Tibial nerve (tissue), 4 donors: ENCODE data around the gene LHX1. TPM values are rescaled to one million over a fixed set of nuclear protein-coding genes. Genes with fewer than 3 reads are reported as not detected.
A peak's percentile ranks its signal among the peaks of the same experiment; 100 is the strongest.

ENCODE experiments used
- DNase-seq, 2 donors: peaks; one replicate each; pipeline ENCODE4 v3.0.0-alpha.2; 2019; ENCODE audit warnings: low spot score in 2 of 2
- H3K27ac ChIP-seq, 4 donors: fragments of 200-600 bp; sonication (generic) in 3 of 4; one replicate each; pipeline ENCODE4 v1.5.1; 2017 to 2019; ENCODE audit warnings: mild to moderate bottlenecking in 1 of 4
- H3K27me3 ChIP-seq, 2 donors: fragments of 200-600 bp; sonication (generic) in 1 of 2; one replicate each; pipeline versions ENCODE4 v1.5.1 to v1.6.0; 2017 to 2019
- H3K36me3 ChIP-seq, 3 donors: fragments of 200-600 bp; sonication (generic); one replicate each; pipeline ENCODE4 v1.5.1; 2018 to 2019
- H3K4me1 ChIP-seq, 4 donors: fragments of 200-600 bp; sonication (generic) in 3 of 4; one replicate each; pipeline ENCODE4 v1.5.1; 2017 to 2019
- H3K4me3 ChIP-seq, 4 donors: fragments of 200-600 bp; sonication (generic) in 3 of 4; one replicate each; pipeline ENCODE4 v1.5.1; 2017 to 2019; ENCODE audit warnings: mild to moderate bottlenecking in 1 of 4, moderate library complexity in 1 of 4
- H3K9me3 ChIP-seq, 4 donors: fragments of 200-600 bp; sonication (generic) in 3 of 4; one replicate each; pipeline ENCODE4 v1.5.1; 2017 to 2019
- CTCF ChIP-seq, 5 experiments: fragments of 200-600 bp in 3 of 5; fragments of 450-650 bp in 2 of 5; sonication (generic) in 3 of 5; IDR thresholded peaks; one replicate each; pipeline ENCODE4 v1.5.1; 2016 to 2019; ENCODE audit warnings: antibody characterized with exemption in 5 of 5, mild to moderate bottlenecking in 3 of 5, moderate library complexity in 2 of 5
- EP300 ChIP-seq, 2 donors: sonication (generic); formaldehyde crosslinking; IDR thresholded peaks; one replicate each; pipeline ENCODE4 v1.6.1; 2017; ENCODE audit warnings: antibody characterized with exemption in 2 of 2, mild to moderate bottlenecking in 1 of 2
- POLR2A ChIP-seq, 2 donors: fragments of 450-650 bp; IDR thresholded peaks; one replicate each; pipeline ENCODE4 v1.6.1; 2017; ENCODE audit warnings: antibody characterized with exemption in 2 of 2, mild to moderate bottlenecking in 2 of 2, moderate library complexity in 2 of 2
- WGBS, 2 donors: methylation state at CpG; one replicate each; pipeline ENCODE4 v1.1.5; 2018; 5-methylcytosine and 5-hydroxymethylcytosine counted together
- total RNA-seq, 4 donors: library from RNA; depleted of rRNA; stranded (reverse); fragments of >200 nt; gene quantifications; one replicate each; pipeline ENCODE4 v1.1.0, GENCODE V29; 2016

Gene LHX1
- total RNA-seq, 4 donors from 2014 or later = not detected

- WGBS, 2 donors = 5 to 8% methylated on average over 26 of the region's 26 CpGs
- H3K36me3 ChIP-seq = no peaks in the 10 kb centered on the region
- no peak for DNase-seq
- H3K27me3 ChIP-seq = peaks cover 4 to 100% of the 10 kb centered on the region in 2 donors
- TF ChIP-seq CTCF (IDR thresholded peaks at IDR 0.05) (no peak), POLR2A (IDR thresholded peaks at IDR 0.05) (no peak), EP300 (IDR thresholded peaks at IDR 0.05) (no peak)
- peaks cover 0 to 77% (median 43%) of the 10 kb centered on the region in 4 donors for H3K4me1 ChIP-seq
- H3K4me3 ChIP-seq = no peak overlapping the region
- H3K27ac ChIP-seq = no peak overlapping the region
- H3K9me3 ChIP-seq = no peaks in the 10 kb centered on the region
These were observed 2.6 kb downstream of the LHX1 start for GRCh38 chr17:36939802-36940312.

DNA sequence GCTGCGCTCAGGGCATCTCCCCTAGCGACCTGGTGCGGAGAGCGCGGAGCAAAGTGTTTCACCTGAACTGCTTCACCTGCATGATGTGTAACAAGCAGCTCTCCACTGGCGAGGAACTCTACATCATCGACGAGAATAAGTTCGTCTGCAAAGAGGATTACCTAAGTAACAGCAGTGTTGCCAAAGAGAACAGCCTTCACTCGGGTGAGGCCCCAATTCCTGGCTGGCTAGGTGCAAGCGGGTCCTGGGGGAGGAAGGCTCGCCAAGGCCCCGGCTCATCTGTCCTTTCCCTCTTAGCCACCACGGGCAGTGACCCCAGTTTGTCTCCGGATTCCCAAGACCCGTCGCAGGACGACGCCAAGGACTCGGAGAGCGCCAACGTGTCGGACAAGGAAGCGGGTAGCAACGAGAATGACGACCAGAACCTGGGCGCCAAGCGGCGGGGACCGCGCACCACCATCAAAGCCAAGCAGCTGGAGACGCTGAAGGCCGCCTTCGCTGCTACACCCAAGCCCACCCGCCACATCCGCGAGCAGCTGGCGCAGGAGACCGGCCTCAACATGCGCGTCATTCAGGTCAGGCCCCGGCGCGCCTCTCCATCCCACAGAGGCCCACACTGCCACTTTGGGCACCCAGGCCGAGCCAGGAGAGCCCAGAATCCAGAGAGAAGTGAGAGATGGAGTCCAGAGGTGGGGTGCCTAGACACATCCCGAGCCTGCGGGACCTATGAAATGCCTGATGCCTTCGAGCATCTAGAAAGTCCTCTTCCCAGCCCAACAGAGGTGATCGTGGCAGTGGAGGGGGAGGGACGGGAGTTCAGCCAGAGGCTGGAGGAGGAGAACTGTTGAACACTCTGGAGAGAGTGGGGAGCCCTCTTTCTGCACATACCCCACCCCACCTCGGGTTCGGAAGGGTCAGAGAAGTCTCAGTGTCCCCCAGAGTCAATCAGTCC, 3.3 kb downstream of the LHX1 start:
- Histone ChIP-seq H3K4me3 (no peak overlapping the region), H3K36me3 (no peaks in the 10 kb centered on the region), H3K9me3 (no peaks in the 10 kb centered on the region), H3K4me1 (peaks cover 0 to 69% (median 37%) of the 10 kb centered on the region in 4 donors), H3K27me3 (peaks cover 4 to 100% of the 10 kb centered on the region in 2 donors), H3K27ac (no peak overlapping the region)
- no peak for DNase-seq
- WGBS, 2 donors = 6 to 9% methylated on average over 40 to 50 of the region's 52 CpGs
- TF ChIP-seq CTCF (IDR thresholded peaks at IDR 0.05) (no peak), POLR2A (IDR thresholded peaks at IDR 0.05) (no peak), EP300 (IDR thresholded peaks at IDR 0.05) (no peak)

- 12 to 16% methylated on average over 14 to 17 of the region's 17 CpGs for WGBS, 2 donors
- Histone ChIP-seq H3K27ac (no peak overlapping the region), H3K4me3 (no peak overlapping the region), H3K9me3 (no peaks in the 10 kb centered on the region), H3K27me3 (peaks cover 4 to 100% of the 10 kb centered on the region in 2 donors), H3K36me3 (no peaks in the 10 kb centered on the region), H3K4me1 (peaks cover 0 to 61% (median 29%) of the 10 kb centered on the region in 4 donors)
- TF ChIP-seq EP300 (IDR thresholded peaks at IDR 0.05) (no peak), POLR2A (IDR thresholded peaks at IDR 0.05) (no peak), CTCF (IDR thresholded peaks at IDR 0.05) (no peak)
- no peak for DNase-seq
These were observed 4.2 kb downstream of the LHX1 start for GRCh38 chr17:36941265-36942010.

DNA sequence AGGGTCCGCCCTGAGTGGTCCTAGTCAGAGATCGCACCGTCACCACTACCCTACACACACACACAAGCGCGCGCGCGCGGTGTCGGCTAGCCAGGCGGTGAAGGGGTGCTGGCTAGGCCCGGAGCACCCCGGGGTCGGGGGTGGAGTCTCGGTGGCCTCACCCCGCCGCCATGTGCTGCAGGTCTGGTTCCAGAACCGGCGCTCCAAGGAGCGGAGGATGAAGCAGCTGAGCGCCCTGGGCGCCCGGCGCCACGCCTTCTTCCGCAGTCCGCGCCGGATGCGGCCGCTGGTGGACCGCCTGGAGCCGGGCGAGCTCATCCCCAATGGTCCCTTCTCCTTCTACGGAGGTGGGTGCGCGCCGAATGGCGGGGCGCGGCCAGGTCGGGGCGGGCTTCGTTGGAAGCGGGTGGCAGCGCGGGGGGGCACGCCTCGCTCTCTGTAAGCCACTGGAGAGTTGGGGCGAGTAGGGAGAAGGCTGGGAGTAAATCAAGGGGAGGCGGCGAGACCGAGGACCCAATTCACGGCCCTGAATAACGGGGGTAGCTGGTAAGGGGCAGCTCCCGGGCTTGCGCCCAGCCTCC, 4.8 kb downstream of the LHX1 start:
- peaks cover 4 to 100% of the 10 kb centered on the region in 2 donors for H3K27me3 ChIP-seq
- no peak for DNase-seq
- H3K27ac ChIP-seq = no peak overlapping the region
- no peaks in the 10 kb centered on the region for H3K9me3 ChIP-seq
- no peaks in the 10 kb centered on the region for H3K36me3 ChIP-seq
- 3 to 6% methylated on average over 31 to 49 of the region's 57 CpGs for WGBS, 2 donors
- TF ChIP-seq POLR2A (IDR thresholded peaks at IDR 0.05) = no peak
- TF ChIP-seq EP300 (IDR thresholded peaks at IDR 0.05) = no peak
- no peak for TF ChIP-seq CTCF (IDR thresholded peaks at IDR 0.05)
- H3K4me1 ChIP-seq = peaks cover 0 to 54% (median 22%) of the 10 kb centered on the region in 4 donors
- peak overlapping the region in 1 of 4 donors; percentile 16 for H3K4me3 ChIP-seq
